Natural killer cell (primary cell): Measurements from ENCODE around the gene CEP20. TPM values are rescaled to one million over a fixed set of nuclear protein-coding genes. Genes with fewer than 3 reads are reported as not detected.
A peak's percentile ranks its signal among the peaks of the same experiment; 100 is the strongest.

Experiments
- ATAC-seq, 3 donors: fragments of 150-1000 bp in 2 of 3; fragments of 200-7000 bp in 1 of 3; cut with Tn5 transposase; 1 replicate in 1 of 3; 2 replicates in 2 of 3; pipeline ENCODE4 v1.10.0; 2021; ENCODE audit warnings: mild to moderate bottlenecking in 2 of 3, moderate library complexity in 2 of 3
- DNase-seq, 2 donors: peaks; one replicate each; pipeline versions ENCODE4 v3.0.0 to v3.0.0-alpha.2; 2013 to 2021; ENCODE audit warnings: mixed read lengths in 1 of 2
- H3K27ac ChIP-seq: one replicate; pipeline ENCODE4 v1.5.1; 2013; ENCODE audit warnings: mild to moderate bottlenecking, low read length
- H3K27me3 ChIP-seq: one replicate; pipeline ENCODE4 v1.6.1; 2013; ENCODE audit warnings: low read length; ENCODE audit not compliant: control insufficient read depth, insufficient read depth
- H3K36me3 ChIP-seq: one replicate; pipeline ENCODE4 v1.6.1; 2013; ENCODE audit warnings: low read length; ENCODE audit not compliant: control insufficient read depth, insufficient read depth
- H3K4me1 ChIP-seq: one replicate; pipeline ENCODE4 v1.6.1; 2013; ENCODE audit warnings: low read length; ENCODE audit not compliant: control insufficient read depth, insufficient read depth
- H3K4me3 ChIP-seq: one replicate; pipeline ENCODE4 v1.5.1; 2013; ENCODE audit warnings: low read length
- H3K9me3 ChIP-seq: one replicate; pipeline ENCODE4 v1.6.1; 2013; ENCODE audit warnings: low read length; ENCODE audit not compliant: control insufficient read depth, insufficient read depth
- H3K27ac Mint-ChIP-seq, 2 donors: one replicate each; pipeline ENCODE4 v1.8.0; 2022; ENCODE audit warnings: mild to moderate bottlenecking in 2 of 2, mixed read lengths in 2 of 2, moderate library complexity in 1 of 2
- H3K27me3 Mint-ChIP-seq, 2 donors: one replicate each; pipeline ENCODE4 v1.8.0; 2022; ENCODE audit warnings: low read depth in 2 of 2, mixed read lengths in 2 of 2
- H3K36me3 Mint-ChIP-seq: one replicate; pipeline ENCODE4 v1.8.0; 2022; ENCODE audit warnings: mixed read lengths
- H3K4me1 Mint-ChIP-seq, 2 donors: one replicate each; pipeline ENCODE4 v1.8.0; 2022; ENCODE audit warnings: mixed read lengths in 2 of 2
- H3K4me3 Mint-ChIP-seq: one replicate; pipeline ENCODE4 v1.8.0; 2022; ENCODE audit warnings: mild to moderate bottlenecking, moderate library complexity, mixed read lengths
- H3K9me3 Mint-ChIP-seq, 2 donors: one replicate each; pipeline ENCODE4 v1.8.0; 2022; ENCODE audit warnings: mixed read lengths in 2 of 2
- WGBS: methylation state at CpG from one replicate; pipeline ENCODE4 v1.1.7; 2013; ENCODE audit warnings: missing lambda C conversion rate; ENCODE audit not compliant: insufficient coverage; 5-methylcytosine and 5-hydroxymethylcytosine counted together
- intact Hi-C: fragments of 100-400 bp; cut with micrococcal nuclease; formaldehyde crosslinking; loops from one replicate; pipeline ENCODE4 v1.14.2; 2022
- total RNA-seq, 4 donors: library from RNA; stranded (reverse); fragments of 120-200 nt in 1 of 4; gene quantifications; one replicate each; pipeline versions ENCODE4 v1.2.3 to v1.2.4, GENCODE V29; 2013 to 2022
- TF ChIP-seq, protein P1 (sequence below): fragments of 200-600 bp; IDR thresholded peaks from one replicate; pipeline ENCODE4 v1.8.0; 2022; ENCODE audit warnings: antibody characterized with exemption

CEP20 gene
- total RNA-seq, 3 donors from 2014 or later (not counting 1 experiment from before 2014, with no cell fraction given), result 21.4 to 23.2 (median 23.1) TPM

DNA sequence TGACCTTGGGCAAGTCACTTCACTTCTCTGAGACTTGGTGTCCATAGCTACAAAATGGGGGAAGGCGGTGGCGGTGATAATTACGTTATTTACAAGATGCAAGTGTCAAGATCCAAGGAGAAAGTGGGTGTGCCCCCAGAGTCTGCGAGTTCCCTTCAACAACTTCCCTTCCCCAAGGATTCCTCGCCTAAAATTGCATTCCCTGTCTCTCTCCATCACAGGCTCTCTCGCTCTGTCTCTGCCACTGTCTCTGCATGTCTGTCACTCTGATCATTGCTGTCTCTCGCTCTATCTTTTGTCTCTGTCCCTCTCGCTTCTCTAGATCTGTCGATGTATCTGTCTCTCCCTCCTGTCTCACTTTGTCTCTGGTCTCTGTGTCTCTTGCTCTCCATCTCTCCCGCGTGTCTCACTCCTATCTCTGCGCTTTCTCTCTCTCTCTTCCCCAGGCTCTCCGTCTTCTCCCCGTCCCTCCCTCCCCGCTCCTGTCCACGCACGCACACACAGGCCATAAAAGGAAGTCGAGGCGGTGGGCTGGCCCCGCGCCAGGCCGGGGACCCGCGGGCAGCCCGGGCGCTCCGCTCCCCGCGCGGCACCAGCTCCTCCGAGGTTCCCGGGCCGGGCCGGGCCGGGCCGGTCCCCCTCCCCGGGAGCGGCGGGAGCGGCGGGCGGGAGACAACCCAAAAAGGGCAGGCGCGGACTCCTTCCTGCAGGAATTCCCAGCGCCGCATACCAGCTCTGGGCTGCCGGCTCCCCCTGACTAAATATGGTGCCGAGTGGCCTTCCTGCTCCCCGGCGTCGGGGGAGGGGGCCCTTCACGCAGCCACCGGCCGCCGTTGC is 30.5 kb downstream of the CEP20 start:
- peak in 1 of 2 donors; percentile 11 for DNase-seq
- Mint-ChIP-seq H3K9me3 (no peaks in the 10 kb centered on the region), H3K4me3 (peak overlapping the region; percentile 2), H3K27ac (no peak overlapping the region), H3K36me3 (no peaks in the 10 kb centered on the region), H3K27me3 (peaks cover 26 to 38% of the 10 kb centered on the region in 2 donors), H3K4me1 (peaks cover 0 to 5% of the 10 kb centered on the region in 2 donors)
- intact Hi-C loops, result no loop called here
- TF ChIP-seq, protein P1, sequence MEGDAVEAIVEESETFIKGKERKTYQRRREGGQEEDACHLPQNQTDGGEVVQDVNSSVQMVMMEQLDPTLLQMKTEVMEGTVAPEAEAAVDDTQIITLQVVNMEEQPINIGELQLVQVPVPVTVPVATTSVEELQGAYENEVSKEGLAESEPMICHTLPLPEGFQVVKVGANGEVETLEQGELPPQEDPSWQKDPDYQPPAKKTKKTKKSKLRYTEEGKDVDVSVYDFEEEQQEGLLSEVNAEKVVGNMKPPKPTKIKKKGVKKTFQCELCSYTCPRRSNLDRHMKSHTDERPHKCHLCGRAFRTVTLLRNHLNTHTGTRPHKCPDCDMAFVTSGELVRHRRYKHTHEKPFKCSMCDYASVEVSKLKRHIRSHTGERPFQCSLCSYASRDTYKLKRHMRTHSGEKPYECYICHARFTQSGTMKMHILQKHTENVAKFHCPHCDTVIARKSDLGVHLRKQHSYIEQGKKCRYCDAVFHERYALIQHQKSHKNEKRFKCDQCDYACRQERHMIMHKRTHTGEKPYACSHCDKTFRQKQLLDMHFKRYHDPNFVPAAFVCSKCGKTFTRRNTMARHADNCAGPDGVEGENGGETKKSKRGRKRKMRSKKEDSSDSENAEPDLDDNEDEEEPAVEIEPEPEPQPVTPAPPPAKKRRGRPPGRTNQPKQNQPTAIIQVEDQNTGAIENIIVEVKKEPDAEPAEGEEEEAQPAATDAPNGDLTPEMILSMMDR, result no peak
- Histone ChIP-seq H3K27me3 (peaks cover 17% of the 10 kb centered on the region), H3K4me3 (no peak overlapping the region), H3K36me3 (no peaks in the 10 kb centered on the region), H3K4me1 (peaks cover 10% of the 10 kb centered on the region), H3K9me3 (no peaks in the 10 kb centered on the region), H3K27ac (no peak overlapping the region)
- no peak for ATAC-seq
- WGBS, result 4% methylated on average over 55 of the region's 55 CpGs

- Histone ChIP-seq H3K27ac (no peak within 1 kb of the TSS), H3K4me1 (peaks cover 10% of the 10 kb centered on the region), H3K4me3 (no peak within 1 kb of the TSS), H3K9me3 (no peaks in the 10 kb centered on the region), H3K36me3 (no peaks in the 10 kb centered on the region), H3K27me3 (peaks cover 17% of the 10 kb centered on the region)
- H3K9me3 Mint-ChIP-seq, result no peaks in the 10 kb centered on the region
- WGBS, result 2% methylated on average over 45 of the region's 49 CpGs
- H3K27ac Mint-ChIP-seq, result no peak within 1 kb of the TSS
- H3K4me3 Mint-ChIP-seq, result peak within 1 kb of the TSS; percentile 2
- H3K36me3 Mint-ChIP-seq, result no peaks in the 10 kb centered on the region
- ATAC-seq, result no peak
- H3K4me1 Mint-ChIP-seq, result peaks cover 0 to 5% of the 10 kb centered on the region in 2 donors
- DNase-seq, result no peak
- peaks cover 26 to 38% of the 10 kb centered on the region in 2 donors for H3K27me3 Mint-ChIP-seq
- intact Hi-C loops, result no loop called here
- TF ChIP-seq, protein P1, result no peak
Measured at GRCh38 chr16:15856901-15857698, 31.3 kb downstream of the CEP20 start, which contains the start of gene MYH11. MYH11 (minus strand) TSS chr16:15857028; CDS start chr16:15838252, 18,776 bp downstream.

DNA sequence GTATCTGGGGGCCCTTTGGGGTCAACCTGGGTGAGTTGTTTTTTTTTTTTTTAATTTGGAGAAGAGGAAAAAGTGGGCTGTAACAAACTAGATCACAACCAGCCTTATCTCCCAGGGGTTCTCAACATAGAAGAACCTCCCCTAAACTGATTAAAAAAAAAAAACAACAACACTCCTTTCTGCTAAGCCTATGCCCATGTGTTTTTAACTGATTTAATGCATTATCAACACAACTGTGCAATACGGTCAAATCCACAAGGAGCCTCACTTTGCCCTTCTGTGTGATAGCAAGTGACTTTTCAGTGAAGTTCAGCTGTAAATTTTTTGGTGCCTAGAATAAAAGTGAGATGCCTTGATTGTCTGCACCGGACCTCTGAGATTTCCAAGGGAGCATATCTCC is 32.2 kb downstream of the CEP20 start:
- H3K36me3 ChIP-seq, result no peaks in the 10 kb centered on the region
- H3K36me3 Mint-ChIP-seq, result no peaks in the 10 kb centered on the region
- no peak overlapping the region for H3K27ac Mint-ChIP-seq
- H3K4me1 Mint-ChIP-seq, result peaks cover 0 to 5% of the 10 kb centered on the region in 2 donors
- no peak overlapping the region for H3K4me3 ChIP-seq
- 49% methylated on average over 2 of the region's 2 CpGs for WGBS
- TF ChIP-seq, protein P1, result no peak
- DNase-seq (no peak), ATAC-seq (no peak)
- H3K27ac ChIP-seq, result no peak overlapping the region
- intact Hi-C loops, result no loop called here
- H3K27me3 ChIP-seq, result peaks cover 17% of the 10 kb centered on the region
- no peak overlapping the region for H3K4me3 Mint-ChIP-seq
- H3K27me3 Mint-ChIP-seq, result peaks cover 26 to 38% of the 10 kb centered on the region in 2 donors
- H3K9me3 ChIP-seq, result no peaks in the 10 kb centered on the region
- peaks cover 10% of the 10 kb centered on the region for H3K4me1 ChIP-seq
- no peaks in the 10 kb centered on the region for H3K9me3 Mint-ChIP-seq
